ENCODE measurements around the gene DLK1. TPM values are rescaled to one million over a fixed set of nuclear protein-coding genes. Genes with fewer than 3 reads are reported as not detected.

Gene DLK1
- total and polyA plus RNA-seq, 12 donors: 1.3 to 35.0 (median 7.3) TPM

DNA sequence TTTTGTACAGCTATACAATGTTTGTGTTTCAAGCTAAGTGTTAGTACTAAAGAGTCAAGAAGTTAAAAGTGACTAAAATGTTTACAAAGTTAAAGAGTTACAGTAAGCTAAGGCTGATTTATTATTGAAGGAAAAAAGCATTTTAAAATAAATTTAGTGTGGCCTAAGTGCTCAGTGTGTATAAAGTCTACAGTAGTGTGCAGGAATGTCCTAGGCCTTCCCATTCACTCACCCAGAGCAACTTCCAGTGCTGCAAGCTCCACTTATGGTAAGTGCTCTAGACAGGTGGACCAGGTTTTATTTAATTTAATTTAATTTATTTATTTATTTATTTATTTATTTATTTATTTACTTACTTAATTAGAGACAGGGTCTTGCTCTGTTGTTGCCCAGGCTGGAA, 19.6 kb downstream of the DLK1 start:
- Histone ChIP-seq H3K36me3 (no peaks in the 10 kb centered on the region), H3K9me3 (peaks cover 0 to 8% (median 0%) of the 10 kb centered on the region in 11 donors), H3K4me1 (no peaks in the 10 kb centered on the region), H3K4me3 (no peak overlapping the region), H3K27me3 (peaks cover 0 to 7% (median 0%) of the 10 kb centered on the region in 7 donors), H3K27ac (no peak overlapping the region)
- DNase-seq (no peak), ATAC-seq (no peak)
- TF ChIP-seq, protein P1, sequence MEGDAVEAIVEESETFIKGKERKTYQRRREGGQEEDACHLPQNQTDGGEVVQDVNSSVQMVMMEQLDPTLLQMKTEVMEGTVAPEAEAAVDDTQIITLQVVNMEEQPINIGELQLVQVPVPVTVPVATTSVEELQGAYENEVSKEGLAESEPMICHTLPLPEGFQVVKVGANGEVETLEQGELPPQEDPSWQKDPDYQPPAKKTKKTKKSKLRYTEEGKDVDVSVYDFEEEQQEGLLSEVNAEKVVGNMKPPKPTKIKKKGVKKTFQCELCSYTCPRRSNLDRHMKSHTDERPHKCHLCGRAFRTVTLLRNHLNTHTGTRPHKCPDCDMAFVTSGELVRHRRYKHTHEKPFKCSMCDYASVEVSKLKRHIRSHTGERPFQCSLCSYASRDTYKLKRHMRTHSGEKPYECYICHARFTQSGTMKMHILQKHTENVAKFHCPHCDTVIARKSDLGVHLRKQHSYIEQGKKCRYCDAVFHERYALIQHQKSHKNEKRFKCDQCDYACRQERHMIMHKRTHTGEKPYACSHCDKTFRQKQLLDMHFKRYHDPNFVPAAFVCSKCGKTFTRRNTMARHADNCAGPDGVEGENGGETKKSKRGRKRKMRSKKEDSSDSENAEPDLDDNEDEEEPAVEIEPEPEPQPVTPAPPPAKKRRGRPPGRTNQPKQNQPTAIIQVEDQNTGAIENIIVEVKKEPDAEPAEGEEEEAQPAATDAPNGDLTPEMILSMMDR (IDR thresholded peaks at IDR 0.05): no peak
- intact Hi-C loops (cut with DNase I): no loop called here

DNA sequence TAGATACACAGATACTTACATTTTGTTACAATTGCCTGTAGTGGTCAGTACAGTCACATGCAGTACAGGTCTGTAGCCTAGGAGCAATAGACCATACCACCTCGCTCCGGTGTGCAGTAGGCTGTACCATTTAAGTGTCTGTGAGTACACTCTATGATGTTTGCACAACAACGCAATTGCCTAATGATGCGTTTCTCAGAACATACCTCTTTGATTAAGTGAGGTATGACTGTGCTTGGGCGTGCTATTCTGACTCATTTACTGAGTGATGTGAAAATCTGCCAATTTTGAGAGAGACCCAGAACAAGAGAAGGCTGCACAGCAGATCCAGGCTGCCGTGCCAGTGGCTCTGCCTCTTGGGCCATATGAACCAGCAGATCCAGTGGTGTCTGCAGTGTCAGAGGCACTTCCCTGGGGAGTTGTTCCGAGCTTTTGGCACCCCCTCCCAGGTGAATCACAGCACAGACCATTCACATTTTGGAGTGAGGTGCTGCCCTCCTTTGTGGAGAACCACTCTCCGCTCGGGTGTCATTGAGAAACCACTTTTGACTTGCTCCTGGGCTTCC, 20.4 kb downstream of the DLK1 start:
- intact Hi-C loops (cut with DNase I): no loop called here
- no peaks in the 10 kb centered on the region for H3K36me3 ChIP-seq
- no peak overlapping the region for H3K27ac ChIP-seq
- H3K9me3 ChIP-seq: peaks cover 0 to under 1% (median 0%) of the 10 kb centered on the region in 11 donors
- WGBS, 2 donors: 84 to 88% methylated on average over 9 of the region's 9 CpGs
- ATAC-seq (no peak), DNase-seq (no peak)
- no peak overlapping the region for H3K4me3 ChIP-seq
- no peaks in the 10 kb centered on the region for H3K4me1 ChIP-seq
- TF ChIP-seq, protein P1 (IDR thresholded peaks at IDR 0.05): no peak
- H3K27me3 ChIP-seq: peaks cover 0 to 14% (median 0%) of the 10 kb centered on the region in 7 donors

DNA sequence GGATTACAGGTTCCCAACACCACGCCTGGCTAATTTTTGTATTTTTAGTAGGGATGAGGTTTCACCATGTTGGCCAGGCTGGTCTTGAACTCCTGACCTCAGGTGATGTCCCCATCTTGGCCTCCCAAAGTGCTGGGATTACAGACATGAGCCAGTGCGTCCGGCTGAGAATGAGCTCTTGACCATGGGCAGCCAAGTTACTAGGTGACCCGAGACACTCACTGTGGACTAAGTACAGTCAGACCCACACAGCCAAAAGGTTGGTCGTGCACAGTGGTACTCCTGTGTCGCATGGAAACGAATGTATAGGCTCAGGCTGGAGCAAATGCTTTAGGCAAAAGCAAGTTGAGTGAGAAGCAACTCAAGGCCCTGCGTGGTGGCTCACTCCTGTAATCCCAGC, 21.0 kb downstream of the DLK1 start:
- no peak for ATAC-seq
- DNase-seq: no peak

DNA sequence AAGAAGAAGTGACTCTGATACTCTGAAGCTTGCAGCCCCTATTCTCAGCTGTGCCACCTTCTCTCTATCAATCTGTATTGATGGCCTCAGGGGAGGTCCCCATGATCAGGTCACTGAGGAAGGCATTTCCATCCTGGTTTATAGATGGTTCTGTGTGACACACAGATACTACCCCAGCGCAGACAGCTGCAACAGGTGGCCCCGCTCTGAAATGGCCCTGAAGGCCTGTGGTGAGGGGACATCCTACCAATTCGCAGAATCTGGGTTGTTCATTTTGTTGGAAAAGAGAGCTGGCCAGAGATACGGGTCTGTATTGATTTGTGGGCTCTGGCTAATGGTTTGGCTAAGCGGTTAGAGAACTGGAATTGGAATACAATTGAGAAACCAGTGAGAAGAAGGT, 21.7 kb downstream of the DLK1 start:
- no peak for ATAC-seq
- WGBS, 2 donors: 74% methylated on average over 5 of the region's 5 CpGs
- H3K4me3 ChIP-seq: no peak overlapping the region
- no peaks in the 10 kb centered on the region for H3K9me3 ChIP-seq
- peaks cover 0 to 18% (median 0%) of the 10 kb centered on the region in 7 donors for H3K27me3 ChIP-seq
- DNase-seq: no peak
- intact Hi-C loops (cut with DNase I): no loop called here
- H3K36me3 ChIP-seq: no peaks in the 10 kb centered on the region
- H3K27ac ChIP-seq: no peak overlapping the region
- H3K4me1 ChIP-seq: no peaks in the 10 kb centered on the region
- TF ChIP-seq, protein P1 (IDR thresholded peaks at IDR 0.05): no peak

More for the DNA sequence above, 21.0 kb downstream of the DLK1 start:
- Histone ChIP-seq H3K27me3 (peaks cover 0 to 16% (median 0%) of the 10 kb centered on the region in 7 donors), H3K4me3 (no peak overlapping the region), H3K27ac (no peak overlapping the region), H3K36me3 (no peaks in the 10 kb centered on the region), H3K9me3 (no peaks in the 10 kb centered on the region), H3K4me1 (no peaks in the 10 kb centered on the region)
- 92% methylated on average over 8 of the region's 8 CpGs for WGBS, 2 donors
- TF ChIP-seq, protein P1 (IDR thresholded peaks at IDR 0.05): no peak
- intact Hi-C loops (cut with DNase I): no loop called here
